GM18909 (cell line): ENCODE data around the gene PTGIR.

Experiments used
- ATAC-seq: cut with Tn5 transposase; IDR thresholded peaks from one replicate; pipeline ENCODE4 v1.9.1; 2021; ENCODE audit warnings: mild to moderate bottlenecking; ENCODE audit not compliant: unreplicated experiment, poor library complexity

PTGIR gene

GRCh38 chr19:46616631-46617322 is 8.1 kb downstream of the PTGIR start:
- ATAC-seq, result no peak

GRCh38 chr19:46615966-46616365 is 8.9 kb downstream of the PTGIR start:
- ATAC-seq, result no peak

DNA sequence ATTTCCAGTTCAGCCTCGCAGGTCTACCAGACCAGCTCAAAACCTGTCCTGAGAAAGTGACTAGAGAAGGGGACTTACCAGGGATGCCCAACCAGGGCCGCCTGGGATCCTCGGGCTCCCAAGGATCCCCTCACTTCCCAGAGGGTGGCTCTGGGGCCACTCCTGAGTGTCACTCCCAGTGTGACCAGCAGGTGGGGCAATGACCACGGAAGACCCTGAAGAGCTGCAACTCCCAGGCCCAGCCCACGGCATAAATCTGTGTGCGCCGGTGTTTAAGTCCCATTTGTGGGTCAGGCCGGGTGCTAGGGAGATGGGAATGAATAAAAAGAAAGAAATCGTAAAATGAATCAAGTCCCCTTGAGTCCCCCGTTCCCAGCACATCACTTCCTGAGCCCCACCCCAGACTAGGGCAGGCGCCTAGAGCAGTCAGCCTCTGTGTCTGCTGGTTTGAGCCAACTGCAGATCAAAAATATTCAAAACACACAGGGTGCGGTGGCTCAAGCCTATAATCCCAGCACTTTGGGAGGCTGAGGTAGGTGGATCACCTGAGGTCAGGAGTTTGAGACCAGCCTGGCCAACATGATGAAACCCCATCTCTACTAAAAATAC is 10.7 kb downstream of the PTGIR start:
- no peak for ATAC-seq

GRCh38 chr19:46613525-46613924 is 11.4 kb downstream of the PTGIR start:
- no peak for ATAC-seq

DNA sequence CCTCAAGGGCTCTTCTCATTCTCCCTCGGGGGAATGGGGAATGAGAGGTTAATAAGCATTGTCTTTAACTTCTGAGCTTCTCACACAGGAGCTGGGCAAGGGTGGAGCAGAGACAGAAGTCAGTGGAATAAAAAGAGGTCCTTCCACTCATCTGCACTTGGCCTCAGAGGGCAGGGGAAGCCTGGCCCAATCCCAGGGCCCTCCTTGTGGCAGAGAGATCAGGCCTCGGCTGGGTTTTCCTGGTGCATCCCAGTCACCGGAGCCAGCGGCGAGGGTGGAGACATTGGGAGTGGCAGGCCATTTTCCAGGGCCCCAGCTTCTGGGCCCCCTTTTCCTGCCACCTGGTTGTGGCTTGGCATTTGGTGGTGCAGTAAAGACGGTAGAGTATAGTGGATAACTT is 13.1 kb downstream of the PTGIR start:
- no peak for ATAC-seq

GRCh38 chr19:46610851-46611770 is 13.8 kb downstream of the PTGIR start:
- no peak for ATAC-seq

DNA sequence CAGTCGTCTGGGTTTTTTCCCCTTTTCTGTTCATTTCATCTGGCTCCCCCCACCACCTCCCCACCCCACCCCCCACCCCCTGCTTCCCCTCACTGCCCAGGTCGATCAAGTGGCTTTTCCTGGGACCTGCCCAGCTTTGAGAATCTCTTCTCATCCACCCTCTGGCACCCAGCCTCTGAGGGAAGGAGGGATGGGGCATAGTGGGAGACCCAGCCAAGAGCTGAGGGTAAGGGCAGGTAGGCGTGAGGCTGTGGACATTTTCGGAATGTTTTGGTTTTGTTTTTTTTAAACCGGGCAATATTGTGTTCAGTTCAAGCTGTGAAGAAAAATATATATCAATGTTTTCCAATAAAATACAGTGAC is 14.5 kb downstream of the PTGIR start:
- no peak for ATAC-seq

DNA sequence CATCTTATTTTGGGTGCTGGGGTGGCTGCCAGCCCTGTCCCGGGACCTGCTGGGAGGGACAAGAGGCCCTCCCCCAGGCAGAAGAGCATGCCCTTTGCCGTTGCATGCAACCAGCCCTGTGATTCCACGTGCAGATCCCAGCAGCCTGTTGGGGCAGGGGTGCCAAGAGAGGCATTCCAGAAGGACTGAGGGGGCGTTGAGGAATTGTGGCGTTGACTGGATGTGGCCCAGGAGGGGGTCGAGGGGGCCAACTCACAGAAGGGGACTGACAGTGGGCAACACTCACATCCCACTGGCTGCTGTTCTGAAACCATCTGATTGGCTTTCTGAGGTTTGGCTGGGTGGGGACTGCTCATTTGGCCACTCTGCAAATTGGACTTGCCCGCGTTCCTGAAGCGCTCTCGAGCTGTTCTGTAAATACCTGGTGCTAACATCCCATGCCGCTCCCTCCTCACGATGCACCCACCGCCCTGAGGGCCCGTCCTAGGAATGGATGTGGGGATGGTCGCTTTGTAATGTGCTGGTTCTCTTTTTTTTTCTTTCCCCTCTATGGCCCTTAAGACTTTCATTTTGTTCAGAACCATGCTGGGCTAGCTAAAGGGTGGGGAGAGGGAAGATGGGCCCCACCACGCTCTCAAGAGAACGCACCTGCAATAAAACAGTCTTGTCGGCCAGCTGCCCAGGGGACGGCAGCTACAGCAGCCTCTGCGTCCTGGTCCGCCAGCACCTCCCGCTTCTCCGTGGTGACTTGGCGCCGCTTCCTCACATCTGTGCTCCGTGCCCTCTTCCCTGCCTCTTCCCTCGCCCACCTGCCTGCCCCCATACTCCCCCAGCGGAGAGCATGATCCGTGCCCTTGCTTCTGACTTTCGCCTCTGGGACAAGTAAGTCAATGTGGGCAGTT is 15.1 kb downstream of the PTGIR start:
- no peak for ATAC-seq

GRCh38 chr19:46608581-46609345 is 16.1 kb downstream of the PTGIR start:
- no peak for ATAC-seq

DNA sequence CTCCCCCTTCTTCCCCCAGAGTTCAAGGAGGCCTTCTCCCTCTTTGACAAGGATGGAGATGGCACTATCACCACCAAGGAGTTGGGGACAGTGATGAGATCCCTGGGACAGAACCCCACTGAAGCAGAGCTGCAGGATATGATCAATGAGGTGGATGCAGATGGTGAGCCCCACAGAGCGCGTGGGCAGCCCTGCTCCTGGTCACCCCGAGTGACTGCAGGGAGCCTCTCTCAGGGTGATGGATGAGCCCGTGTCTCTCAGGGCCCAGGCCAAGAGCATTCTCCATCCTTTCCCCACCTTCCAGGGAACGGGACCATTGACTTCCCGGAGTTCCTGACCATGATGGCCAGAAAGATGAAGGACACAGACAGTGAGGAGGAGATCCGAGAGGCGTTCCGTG is 16.7 kb downstream of the PTGIR start:
- ATAC-seq, result no peak

DNA sequence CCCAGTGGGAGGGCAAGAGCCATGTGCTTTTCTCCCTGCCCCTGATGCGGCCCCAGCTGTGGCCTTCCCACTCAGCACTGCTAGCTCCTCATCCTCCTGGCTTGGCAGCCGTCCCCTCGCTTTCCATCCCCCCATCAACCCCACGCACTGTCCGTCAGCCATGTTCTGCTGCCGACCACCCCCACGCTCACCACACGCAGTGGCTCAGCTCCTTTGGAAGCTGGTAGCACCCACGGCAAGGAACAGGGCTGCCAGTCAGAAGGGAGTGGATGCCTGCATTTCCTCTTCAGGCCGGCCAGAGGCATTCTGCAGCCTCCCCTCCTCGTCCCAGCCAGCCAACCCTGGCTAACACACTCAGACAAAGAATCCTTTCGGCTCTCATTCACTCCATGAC is 17.4 kb downstream of the PTGIR start:
- no peak for ATAC-seq

GRCh38 chr19:46606681-46607447 is 18.0 kb downstream of the PTGIR start:
- no peak for ATAC-seq

DNA sequence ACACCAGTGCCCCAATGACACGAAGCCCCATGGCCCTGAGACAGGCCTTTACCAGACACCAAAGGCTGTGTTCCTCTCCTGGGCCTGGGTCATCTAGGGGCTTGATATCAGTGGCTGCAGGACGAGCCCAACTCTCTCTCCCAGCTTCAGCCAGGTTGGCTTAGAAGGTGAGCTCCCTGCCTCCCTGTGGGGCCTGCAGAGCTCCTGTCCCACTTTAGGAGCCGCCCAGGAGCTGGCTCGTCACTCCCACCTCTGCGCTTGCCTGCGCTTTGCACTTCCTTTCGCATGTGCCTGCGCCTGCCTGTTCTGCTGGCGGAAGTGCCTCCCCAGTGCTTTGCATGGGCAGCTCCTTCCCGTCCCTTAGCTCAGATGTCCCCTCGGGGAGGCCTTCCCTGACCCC is 18.9 kb downstream of the PTGIR start:
- ATAC-seq, result no peak

GRCh38 chr19:46605356-46605821 is 19.5 kb downstream of the PTGIR start:
- ATAC-seq, result no peak

DNA sequence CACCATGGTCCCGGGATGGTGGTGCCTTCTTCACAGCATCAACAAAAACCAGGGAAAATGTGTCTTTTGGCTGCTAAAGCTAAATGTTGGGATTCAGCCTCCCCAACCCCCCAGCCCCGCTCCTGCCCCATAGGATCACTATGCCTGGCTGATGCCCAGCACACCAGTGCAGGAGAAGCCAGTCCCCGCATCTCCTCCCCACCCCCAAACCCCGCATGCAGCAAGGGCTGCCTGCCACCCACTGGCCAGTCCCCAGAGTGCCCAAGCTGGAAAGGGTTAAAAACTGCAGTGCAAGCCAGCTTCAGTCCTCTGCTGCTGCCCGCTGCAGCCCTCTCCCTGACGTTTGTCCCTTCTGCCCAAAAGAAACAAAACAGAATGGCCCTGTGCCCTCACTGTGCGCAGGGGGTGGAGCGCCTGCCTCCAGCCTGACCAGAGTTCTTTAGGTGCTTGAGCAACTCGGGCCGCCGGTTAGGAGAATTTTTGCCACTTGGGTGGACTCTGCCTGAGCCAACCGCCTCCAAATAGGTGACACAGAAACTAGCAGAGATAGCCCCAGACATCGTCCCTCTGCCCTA is 20.0 kb downstream of the PTGIR start:
- ATAC-seq, result no peak

DNA sequence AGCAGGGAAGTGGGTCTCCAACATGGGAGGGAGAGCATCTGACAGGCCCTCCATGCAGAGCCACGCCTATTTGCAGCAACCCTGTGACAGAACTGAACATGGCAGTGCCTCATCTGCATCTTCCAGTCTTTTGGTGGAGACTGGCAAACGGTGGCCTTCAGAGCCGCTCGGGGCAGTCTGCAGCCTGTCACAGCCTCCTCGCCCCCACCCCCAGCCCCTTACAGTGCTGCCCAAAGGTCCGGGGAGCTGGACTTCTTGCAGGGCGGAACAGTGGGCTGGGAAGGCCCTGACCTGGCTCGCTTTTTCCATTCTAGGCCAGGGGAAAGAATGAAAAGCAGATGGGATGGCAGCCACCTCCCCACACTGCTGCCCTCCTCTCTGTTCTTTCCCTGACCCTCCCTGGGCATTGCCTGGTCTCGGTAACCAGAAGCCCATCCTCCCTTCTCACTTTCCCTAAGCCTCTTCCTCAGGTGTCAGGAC is 21.1 kb downstream of the PTGIR start:
- no peak for ATAC-seq

- ATAC-seq, result no peak
Measured at GRCh38 chr19:46603195-46603637, 21.7 kb downstream of the PTGIR start.
